Karpas-422 (cell line): Measurements from ENCODE around the gene LCOR. TPM values are rescaled to one million over a fixed set of nuclear protein-coding genes. Genes with fewer than 3 reads are reported as not detected.

Source experiments
- DNase-seq: peaks from one replicate; pipeline ENCODE4 v3.0.0-alpha.2; 2015
- H2AFZ ChIP-seq: fragments of 200-600 bp; sonication (generic); 2 replicates; pipeline ENCODE4 v1.6.1; 2014; ENCODE audit warnings: antibody characterized with exemption, low read length, mixed read lengths
- H3K27ac ChIP-seq: fragments of 200-600 bp; sonication (generic); 2 replicates; pipeline ENCODE4 v1.5.1; 2014; ENCODE audit warnings: mild to moderate bottlenecking, low read length, moderate library complexity
- H3K27me3 ChIP-seq: fragments of 200-600 bp; sonication (generic); 2 replicates; pipeline ENCODE4 v1.6.1; 2014; ENCODE audit warnings: low read length, mixed read lengths
- H3K36me3 ChIP-seq: fragments of 200-600 bp; sonication (generic); 2 replicates; pipeline ENCODE4 v1.6.1; 2014; ENCODE audit warnings: low read length, mixed read lengths; ENCODE audit not compliant: insufficient read depth
- H3K4me1 ChIP-seq: fragments of 200-600 bp; sonication (generic); 2 replicates; pipeline ENCODE4 v1.6.1; 2014; ENCODE audit warnings: mild to moderate bottlenecking, low read length, mixed read lengths
- H3K4me2 ChIP-seq: fragments of 200-600 bp; sonication (generic); 2 replicates; pipeline ENCODE4 v1.6.1; 2014; ENCODE audit warnings: low read length, low read depth, mild to moderate bottlenecking; ENCODE audit not compliant: poor library complexity, severe bottlenecking
- H3K4me3 ChIP-seq: fragments of 200-600 bp; sonication (generic); 2 replicates; pipeline ENCODE4 v1.5.1; 2014; ENCODE audit warnings: mild to moderate bottlenecking, antibody characterized with exemption, low read length, mixed read lengths
- H3K79me2 ChIP-seq: fragments of 200-600 bp; sonication (generic); 2 replicates; pipeline ENCODE4 v1.6.1; 2014; ENCODE audit warnings: mild to moderate bottlenecking, low read length, mixed read lengths
- H3K9ac ChIP-seq: fragments of 200-600 bp; sonication (generic); 2 replicates; pipeline ENCODE4 v1.6.0; 2014; ENCODE audit warnings: low read length
- H3K9me2 ChIP-seq: fragments of 200-600 bp; sonication (generic), shearing (Covaris generic); replicated peaks from 2 replicates; pipeline ENCODE4 v1.6.0; 2014; ENCODE audit warnings: mild to moderate bottlenecking, low read length, moderate library complexity; ENCODE audit not compliant: insufficient read depth
- H3K9me3 ChIP-seq: fragments of 300-700, 200-600 bp; sonication (generic); 2 replicates; pipeline ENCODE4 v1.6.1; 2014; ENCODE audit warnings: low read length, mixed read lengths
- H4K20me1 ChIP-seq: fragments of 200-600 bp; sonication (generic); 2 replicates; pipeline ENCODE4 v1.6.1; 2014; ENCODE audit warnings: mild to moderate bottlenecking, antibody characterized with exemption, low read length, low read depth; ENCODE audit not compliant: insufficient read depth
- total RNA-seq: library from RNA; depleted of rRNA; stranded (reverse); fragments of >200 nt; shearing (Covaris generic); gene quantifications from 2 replicates; pipeline ENCODE4 v1.2.3, GENCODE V29; 2014; ENCODE audit warnings: low replicate concordance

LCOR gene
- total RNA-seq, 1 experiment from 2014 or later = 24.3 TPM

- no peak overlapping the region for H2AFZ ChIP-seq
- H3K27me3 ChIP-seq = no peaks in the 10 kb centered on the region
- H3K9ac ChIP-seq = no peak overlapping the region
- peaks cover 24% of the 10 kb centered on the region for H3K4me1 ChIP-seq
- H3K36me3 ChIP-seq = peaks cover 18% of the 10 kb centered on the region
- H3K9me3 ChIP-seq = no peaks in the 10 kb centered on the region
- peaks cover 76% of the 10 kb centered on the region for H3K79me2 ChIP-seq
- no peaks in the 10 kb centered on the region for H3K9me2 ChIP-seq
- no peak for DNase-seq
- no peaks in the 10 kb centered on the region for H4K20me1 ChIP-seq
- H3K4me2 ChIP-seq = no peak overlapping the region
- H3K4me3 ChIP-seq = no peak overlapping the region
- H3K27ac ChIP-seq = peak overlapping the region; percentile 58
Measured at GRCh38 chr10:96918214-96919002, 86.3 kb downstream of the LCOR start.

GRCh38 chr10:96919785-96920430, 87.8 kb downstream of the LCOR start:
- Histone ChIP-seq H3K4me2 (no peak overlapping the region), H3K9me3 (no peaks in the 10 kb centered on the region), H3K9me2 (no peaks in the 10 kb centered on the region), H3K9ac (no peak overlapping the region), H4K20me1 (no peaks in the 10 kb centered on the region), H3K4me3 (no peak overlapping the region), H2AFZ (no peak overlapping the region), H3K79me2 (peaks cover 77% of the 10 kb centered on the region), H3K4me1 (peaks cover 24% of the 10 kb centered on the region), H3K27me3 (no peaks in the 10 kb centered on the region), H3K36me3 (peaks cover 12% of the 10 kb centered on the region), H3K27ac (peak overlapping the region; percentile 58)
- DNase-seq = no peak

- Histone ChIP-seq H3K36me3 (peaks cover 16% of the 10 kb centered on the region), H4K20me1 (no peaks in the 10 kb centered on the region), H3K27me3 (no peaks in the 10 kb centered on the region), H3K79me2 (peaks cover 86% of the 10 kb centered on the region), H3K9me2 (no peaks in the 10 kb centered on the region), H3K9me3 (no peaks in the 10 kb centered on the region), H3K4me2 (no peak overlapping the region), H3K4me3 (no peak overlapping the region), H3K9ac (no peak overlapping the region), H3K27ac (no peak overlapping the region; the same call in 1 of the 2 replicates), H2AFZ (no peak overlapping the region), H3K4me1 (peaks cover 24% of the 10 kb centered on the region)
- DNase-seq = no peak
Measured at GRCh38 chr10:96921655-96922054, 89.6 kb downstream of the LCOR start.

GRCh38 chr10:96922978-96923948, 91.2 kb downstream of the LCOR start:
- H3K27ac ChIP-seq = no peak overlapping the region
- H3K4me1 ChIP-seq = peaks cover 18% of the 10 kb centered on the region
- H3K9me2 ChIP-seq = no peaks in the 10 kb centered on the region
- H3K4me2 ChIP-seq = no peak overlapping the region
- no peak for DNase-seq
- no peaks in the 10 kb centered on the region for H4K20me1 ChIP-seq
- no peak overlapping the region for H2AFZ ChIP-seq
- peaks cover 84% of the 10 kb centered on the region for H3K79me2 ChIP-seq
- no peaks in the 10 kb centered on the region for H3K9me3 ChIP-seq
- no peak overlapping the region for H3K4me3 ChIP-seq
- peaks cover 22% of the 10 kb centered on the region for H3K36me3 ChIP-seq
- H3K9ac ChIP-seq = no peak overlapping the region
- H3K27me3 ChIP-seq = no peaks in the 10 kb centered on the region

GRCh38 chr10:96924861-96925260, 92.8 kb downstream of the LCOR start:
- Histone ChIP-seq H2AFZ (no peak overlapping the region), H3K4me2 (no peak overlapping the region), H4K20me1 (no peaks in the 10 kb centered on the region), H3K79me2 (peaks cover 84% of the 10 kb centered on the region), H3K27me3 (no peaks in the 10 kb centered on the region), H3K4me3 (no peak overlapping the region), H3K9ac (no peak overlapping the region), H3K9me3 (no peaks in the 10 kb centered on the region), H3K27ac (no peak overlapping the region), H3K9me2 (no peaks in the 10 kb centered on the region), H3K4me1 (peaks cover 2% of the 10 kb centered on the region; the same call in 1 of the 2 replicates), H3K36me3 (peaks cover 13% of the 10 kb centered on the region)
- DNase-seq = no peak

GRCh38 chr10:96930469-96930868, 98.4 kb downstream of the LCOR start:
- no peak overlapping the region for H3K27ac ChIP-seq
- H3K4me1 ChIP-seq = no peaks in the 10 kb centered on the region
- no peak overlapping the region for H3K4me3 ChIP-seq
- H3K9me2 ChIP-seq = no peaks in the 10 kb centered on the region
- H3K27me3 ChIP-seq = no peaks in the 10 kb centered on the region
- peaks cover 77% of the 10 kb centered on the region for H3K79me2 ChIP-seq
- no peaks in the 10 kb centered on the region for H4K20me1 ChIP-seq
- H3K9ac ChIP-seq = no peak overlapping the region
- no peak for DNase-seq
- peaks cover 11% of the 10 kb centered on the region for H3K36me3 ChIP-seq
- H3K9me3 ChIP-seq = no peaks in the 10 kb centered on the region
- no peak overlapping the region for H3K4me2 ChIP-seq
- no peak overlapping the region for H2AFZ ChIP-seq

- no peak overlapping the region for H3K4me2 ChIP-seq
Measured at GRCh38 chr10:96935148-96935547, 103.0 kb downstream of the LCOR start.

GRCh38 chr10:96935810-96936209, 103.7 kb downstream of the LCOR start:
- Histone ChIP-seq H3K9me3 (no peaks in the 10 kb centered on the region), H2AFZ (no peak overlapping the region), H3K4me3 (no peak overlapping the region), H3K36me3 (no peaks in the 10 kb centered on the region), H4K20me1 (no peaks in the 10 kb centered on the region), H3K4me2 (no peak overlapping the region), H3K9me2 (no peaks in the 10 kb centered on the region), H3K9ac (no peak overlapping the region), H3K27me3 (no peaks in the 10 kb centered on the region), H3K79me2 (peaks cover 50% of the 10 kb centered on the region), H3K27ac (no peak overlapping the region), H3K4me1 (no peaks in the 10 kb centered on the region)
- no peak for DNase-seq

More at GRCh38 chr10:96935148-96935547, 103.0 kb downstream of the LCOR start:
- Histone ChIP-seq H3K9me2 (no peaks in the 10 kb centered on the region), H2AFZ (no peak overlapping the region), H3K9ac (no peak overlapping the region), H4K20me1 (no peaks in the 10 kb centered on the region), H3K4me3 (no peak overlapping the region), H3K4me1 (no peaks in the 10 kb centered on the region), H3K27me3 (no peaks in the 10 kb centered on the region), H3K9me3 (no peaks in the 10 kb centered on the region), H3K79me2 (peaks cover 57% of the 10 kb centered on the region), H3K36me3 (no peaks in the 10 kb centered on the region), H3K27ac (no peak overlapping the region)
- DNase-seq = no peak
